Stimulated activated CD4-positive, alpha-beta T cell treated with anti-CD3 and anti-CD28 coated beads, Interleukin-1b, Interleukin-23, amount 100 ng/mL, for 1 hour (primary cell): ENCODE results near the gene C1QTNF8.

Experiments used
- DNase-seq, 2 donors: peaks; one replicate each; pipeline ENCODE4 v3.0.0-alpha.2; 2020; ENCODE audit warnings: low read depth in 2 of 2

C1QTNF8 gene

DNA sequence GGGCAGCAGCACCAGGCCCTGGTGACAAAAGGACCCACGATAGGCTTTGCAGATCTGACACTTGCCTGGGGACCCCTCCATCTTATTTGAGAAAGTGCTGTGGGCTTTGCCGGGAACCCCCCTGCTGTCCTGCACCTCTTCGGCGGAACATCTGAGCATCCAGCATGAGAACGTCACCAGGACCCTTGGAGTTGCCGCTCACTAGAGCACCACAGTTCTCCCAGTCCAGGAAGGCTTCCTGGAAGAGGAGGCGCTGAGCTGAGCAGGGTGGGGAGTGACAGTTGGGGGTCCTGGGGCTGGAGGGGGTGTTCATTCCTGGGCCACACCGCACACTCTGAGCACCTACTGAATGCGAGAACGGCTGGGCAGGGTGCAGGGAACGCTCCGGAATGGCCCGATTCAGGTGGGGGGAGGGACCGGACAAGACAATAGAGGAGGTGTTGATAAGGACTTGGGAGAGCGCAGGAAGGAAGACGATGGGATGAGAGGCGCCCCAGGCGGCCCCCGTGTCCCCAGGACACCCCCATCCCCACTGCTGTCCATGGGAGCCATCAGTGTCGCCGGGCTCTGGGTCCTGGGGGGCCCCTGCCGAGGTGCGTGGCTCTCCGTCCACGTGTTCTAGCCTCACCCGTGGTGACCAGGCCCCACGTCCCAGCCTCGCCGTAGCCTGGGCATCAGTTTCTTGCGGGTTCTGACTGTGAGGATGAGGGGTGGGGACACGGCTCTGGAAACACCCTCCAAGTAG is 32.1 kb upstream of the C1QTNF8 start:
- no peak for DNase-seq

DNA sequence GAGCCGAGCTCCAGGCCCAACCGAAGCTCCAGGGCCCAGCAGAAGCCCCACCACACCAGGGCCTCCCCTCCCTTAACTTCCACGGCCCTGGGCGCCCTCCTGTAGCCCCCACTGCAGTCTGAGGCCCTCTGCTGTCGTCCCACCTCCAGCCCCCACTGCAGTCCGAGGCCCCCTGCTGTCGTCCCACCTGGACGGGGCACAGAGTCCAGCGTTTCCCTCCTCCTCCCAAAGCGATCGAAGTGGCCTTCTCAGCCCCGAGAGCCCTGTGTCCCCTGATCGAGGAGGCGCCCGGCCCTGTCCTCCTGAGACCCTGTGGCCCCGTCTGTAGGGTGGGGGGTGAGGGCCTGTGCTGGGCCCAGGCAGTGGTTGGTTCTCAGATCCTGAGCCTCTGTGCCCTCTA is 31.1 kb upstream of the C1QTNF8 start:
- DNase-seq, result no peak

DNA sequence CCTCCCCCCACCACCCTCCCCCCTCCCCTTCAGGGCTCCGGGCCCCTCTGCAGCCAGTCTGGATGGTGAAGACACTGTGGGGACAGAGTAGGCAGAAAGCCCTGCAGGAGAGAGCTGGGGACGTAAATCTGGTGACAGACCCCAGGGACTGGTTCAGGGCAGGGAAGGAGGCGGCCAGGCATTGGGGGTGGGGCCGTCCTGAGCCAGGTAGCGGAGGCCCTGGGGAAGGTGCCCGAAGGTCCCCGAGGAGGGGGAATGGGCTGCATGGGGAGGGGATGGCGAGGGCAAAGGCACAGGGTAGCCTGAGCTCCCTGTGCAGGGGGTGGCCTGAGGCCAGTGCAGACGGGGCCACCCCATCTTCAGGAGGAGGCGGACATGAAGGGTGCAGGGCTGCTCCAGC is 30.5 kb upstream of the C1QTNF8 start:
- no peak for DNase-seq

DNA sequence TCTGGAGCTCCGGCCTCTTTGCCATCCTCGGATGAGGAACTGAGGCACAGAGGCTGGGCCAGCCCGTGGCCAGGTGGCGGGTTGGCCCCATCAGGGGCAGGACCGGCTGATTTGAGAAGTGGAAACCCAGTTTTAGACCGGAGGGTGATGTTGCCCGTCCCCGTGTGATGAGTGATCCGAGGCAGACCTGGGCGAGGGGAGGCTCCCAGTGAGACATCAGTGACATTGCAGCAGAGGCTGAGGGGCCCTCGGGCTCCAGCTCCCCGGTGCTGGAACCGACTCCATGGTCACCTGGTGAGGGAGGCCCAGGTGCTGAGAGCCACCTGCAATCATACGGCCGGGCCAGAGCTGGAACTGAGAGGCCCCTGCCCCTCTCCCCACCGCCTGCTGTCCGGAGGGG is 30.0 kb upstream of the C1QTNF8 start:
- no peak for DNase-seq

DNA sequence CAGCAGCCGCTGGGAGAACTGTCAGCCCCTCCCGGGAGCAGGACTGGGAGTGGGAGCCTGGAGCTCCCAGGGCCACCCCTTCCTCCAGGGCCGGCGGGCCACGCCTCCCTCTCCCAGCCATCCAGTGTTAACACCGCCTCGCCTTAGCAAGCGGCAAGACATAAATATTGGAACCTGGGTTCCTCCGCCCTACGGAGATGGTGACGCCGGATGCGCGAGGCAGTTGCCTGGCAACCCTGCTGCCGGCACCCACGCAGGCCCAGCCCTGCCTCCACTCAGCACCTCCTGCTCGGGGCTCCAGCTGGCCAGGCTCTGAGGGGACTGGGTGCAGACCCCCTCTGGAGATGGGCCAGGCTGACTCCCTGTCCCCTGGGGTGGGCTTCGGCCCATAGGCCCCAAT is 29.4 kb upstream of the C1QTNF8 start:
- DNase-seq, result no peak

DNA sequence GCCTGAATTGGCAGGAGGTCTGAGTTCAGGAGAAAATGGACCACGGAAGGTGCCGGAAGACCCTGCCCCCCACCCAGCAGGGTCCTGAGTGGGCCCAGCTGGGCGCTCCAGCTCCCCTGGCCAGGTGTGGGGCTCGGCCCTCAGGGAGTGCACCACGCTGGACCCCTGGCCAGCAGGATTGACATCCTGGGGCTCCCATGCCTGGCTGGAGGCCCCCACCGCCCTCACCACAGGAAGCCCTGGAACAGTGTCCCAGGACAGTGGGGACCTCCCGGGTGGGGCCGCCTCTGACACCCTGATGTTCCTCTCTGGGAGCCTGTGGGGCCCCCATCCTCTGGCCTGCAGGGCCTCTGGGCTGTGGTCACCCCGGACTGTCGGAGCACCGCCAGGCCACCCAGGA is 28.8 kb upstream of the C1QTNF8 start:
- DNase-seq, result no peak

DNA sequence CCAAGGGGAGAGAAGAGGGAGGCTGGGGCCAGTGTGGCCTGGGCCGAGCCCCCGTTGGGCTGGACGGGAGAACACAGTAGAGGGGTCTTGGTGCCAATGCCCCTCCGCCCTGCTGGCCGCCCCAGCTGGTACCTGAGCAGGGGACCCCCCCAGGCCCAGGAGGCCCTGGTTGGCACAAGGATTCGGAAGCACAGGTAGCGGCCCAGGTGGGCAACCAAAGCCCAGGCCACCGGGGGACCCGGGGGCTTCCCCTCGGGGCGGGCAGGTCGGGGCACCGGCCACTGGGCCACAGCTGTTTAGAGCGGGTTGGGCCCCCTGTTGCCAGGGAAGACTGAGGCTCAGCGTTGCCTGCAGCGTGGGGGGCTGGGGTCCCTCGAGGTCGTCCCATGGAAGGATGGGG is 28.2 kb upstream of the C1QTNF8 start:
- DNase-seq, result no peak

DNA sequence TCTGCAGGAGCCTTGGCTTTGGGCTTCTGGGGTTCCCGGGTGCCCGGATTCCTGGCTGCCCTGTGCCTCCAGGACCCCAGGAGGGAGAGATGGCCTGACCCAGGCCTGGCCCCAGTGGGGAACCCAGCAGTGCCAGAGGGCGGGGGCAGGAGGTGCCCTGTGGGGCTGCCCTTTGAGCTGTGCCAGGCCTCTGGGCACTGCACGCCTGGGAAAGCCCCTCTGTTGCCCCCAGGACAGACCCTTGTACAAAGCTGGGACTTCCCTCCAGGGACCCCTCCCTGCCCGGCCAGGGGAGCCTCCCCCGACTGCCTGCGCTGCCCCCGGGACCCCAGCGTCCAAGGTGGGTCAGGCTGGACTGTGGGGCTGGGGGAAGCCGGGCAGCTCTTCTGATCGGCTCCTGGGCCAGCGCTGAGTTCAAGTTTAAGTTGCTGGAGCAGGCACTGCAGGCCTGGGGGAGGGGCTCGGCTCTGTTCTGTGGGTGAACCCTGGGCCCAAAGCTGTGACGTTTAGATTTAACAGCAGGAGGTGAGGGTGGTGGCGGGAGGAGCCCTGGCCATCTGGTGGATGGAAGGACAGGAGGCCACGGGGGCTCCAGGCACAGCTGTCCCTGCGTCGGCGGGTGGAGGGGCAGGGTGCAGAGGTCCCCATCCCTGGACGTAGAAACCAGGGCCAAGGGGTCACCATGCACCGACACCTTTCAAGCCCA is 27.6 kb upstream of the C1QTNF8 start:
- no peak for DNase-seq

DNA sequence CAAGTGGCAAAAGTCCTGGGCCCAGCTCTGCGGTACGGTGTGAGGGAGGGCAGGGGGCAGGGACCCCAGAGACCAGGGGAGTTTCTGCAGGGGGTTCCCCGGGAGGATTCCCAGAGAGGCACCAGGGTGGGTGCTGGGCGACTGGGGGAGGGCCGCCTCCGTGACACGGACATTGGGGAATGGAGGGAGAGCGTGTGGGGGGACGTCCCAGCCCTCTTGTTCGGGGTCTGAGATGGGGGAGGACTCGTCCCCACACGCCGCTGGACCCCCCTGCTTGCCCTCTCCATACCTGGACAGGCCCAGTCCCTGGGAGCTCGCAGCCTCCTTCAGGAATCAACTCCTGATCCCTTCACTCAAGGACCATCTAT is 26.3 kb upstream of the C1QTNF8 start:
- no peak for DNase-seq

DNA sequence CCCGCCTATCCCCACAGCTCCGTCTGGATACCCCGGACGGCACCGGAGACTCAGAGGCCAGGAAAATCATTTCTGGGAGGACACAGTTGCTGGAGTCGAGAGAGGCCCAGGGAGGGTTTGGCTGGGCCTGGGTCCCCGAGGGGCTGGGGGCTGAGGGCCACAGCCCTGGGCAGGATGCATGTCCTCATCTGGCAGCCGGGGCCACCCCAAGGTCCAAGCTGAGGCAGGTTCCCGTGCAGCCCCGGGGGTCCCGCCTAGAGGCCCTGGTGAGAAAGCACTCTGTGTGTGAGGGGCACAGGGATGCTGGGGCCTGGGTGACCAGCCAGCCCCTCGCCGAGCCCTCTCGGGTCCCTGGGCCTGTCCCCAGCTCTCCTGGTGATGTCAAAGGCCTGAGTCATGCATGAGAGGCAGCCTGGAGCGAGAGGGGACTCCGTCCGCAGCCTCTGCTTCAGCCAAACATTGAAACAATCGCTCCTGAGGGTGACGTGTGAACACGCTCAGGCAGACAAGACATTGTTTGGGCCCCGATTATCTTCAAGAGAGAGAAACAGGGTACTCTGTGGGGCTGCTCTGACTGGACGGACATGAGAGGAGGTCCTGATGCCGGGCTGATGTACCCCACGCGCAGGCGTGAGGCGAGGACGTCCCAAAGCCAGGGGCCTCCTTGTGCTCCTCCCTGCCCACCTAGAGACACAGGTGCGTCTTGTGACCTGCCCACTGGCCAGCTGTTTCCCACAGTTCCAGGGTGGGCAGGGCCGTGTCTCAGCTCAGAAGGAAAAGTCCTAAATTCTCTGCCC is 25.8 kb upstream of the C1QTNF8 start:
- no peak for DNase-seq

DNA sequence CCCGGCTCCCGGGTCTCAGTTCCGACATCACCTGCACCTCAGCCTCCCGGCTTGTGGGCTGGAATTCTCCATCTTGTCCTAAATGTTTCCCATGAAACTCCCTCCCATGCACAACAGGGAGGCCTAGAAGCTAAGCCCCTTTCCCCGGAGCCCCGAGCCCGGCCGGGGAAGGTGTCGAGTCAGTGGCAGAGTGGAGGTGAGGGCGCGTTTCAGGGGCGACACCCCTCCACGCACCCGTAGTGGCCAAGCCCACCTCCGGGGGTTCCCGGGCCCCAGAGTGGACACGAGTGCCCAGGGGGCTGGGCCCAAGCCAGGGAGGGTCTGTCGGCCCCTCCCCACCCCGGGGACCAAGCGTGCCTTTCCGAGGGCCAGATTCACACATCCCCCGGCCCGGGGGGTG is 25.0 kb upstream of the C1QTNF8 start:
- no peak for DNase-seq

DNA sequence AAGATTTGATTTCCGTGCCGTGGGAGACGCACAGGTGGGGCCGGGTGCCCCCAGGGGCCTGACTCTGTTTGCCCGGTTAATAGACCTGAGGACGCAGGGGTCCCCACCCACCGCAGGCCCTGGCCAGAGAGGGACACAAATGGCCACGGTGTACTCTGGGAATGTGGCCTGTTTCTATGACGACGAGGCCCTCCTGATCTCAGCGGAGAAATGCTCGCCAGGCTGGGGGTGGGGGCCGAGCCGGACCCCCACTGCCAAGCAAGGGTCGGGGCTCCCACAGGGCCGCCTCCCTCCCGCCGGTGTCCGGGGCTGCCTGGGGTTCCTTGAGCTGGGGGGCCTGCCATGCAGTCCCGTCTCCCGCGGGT is 24.5 kb upstream of the C1QTNF8 start:
- DNase-seq, result no peak

DNA sequence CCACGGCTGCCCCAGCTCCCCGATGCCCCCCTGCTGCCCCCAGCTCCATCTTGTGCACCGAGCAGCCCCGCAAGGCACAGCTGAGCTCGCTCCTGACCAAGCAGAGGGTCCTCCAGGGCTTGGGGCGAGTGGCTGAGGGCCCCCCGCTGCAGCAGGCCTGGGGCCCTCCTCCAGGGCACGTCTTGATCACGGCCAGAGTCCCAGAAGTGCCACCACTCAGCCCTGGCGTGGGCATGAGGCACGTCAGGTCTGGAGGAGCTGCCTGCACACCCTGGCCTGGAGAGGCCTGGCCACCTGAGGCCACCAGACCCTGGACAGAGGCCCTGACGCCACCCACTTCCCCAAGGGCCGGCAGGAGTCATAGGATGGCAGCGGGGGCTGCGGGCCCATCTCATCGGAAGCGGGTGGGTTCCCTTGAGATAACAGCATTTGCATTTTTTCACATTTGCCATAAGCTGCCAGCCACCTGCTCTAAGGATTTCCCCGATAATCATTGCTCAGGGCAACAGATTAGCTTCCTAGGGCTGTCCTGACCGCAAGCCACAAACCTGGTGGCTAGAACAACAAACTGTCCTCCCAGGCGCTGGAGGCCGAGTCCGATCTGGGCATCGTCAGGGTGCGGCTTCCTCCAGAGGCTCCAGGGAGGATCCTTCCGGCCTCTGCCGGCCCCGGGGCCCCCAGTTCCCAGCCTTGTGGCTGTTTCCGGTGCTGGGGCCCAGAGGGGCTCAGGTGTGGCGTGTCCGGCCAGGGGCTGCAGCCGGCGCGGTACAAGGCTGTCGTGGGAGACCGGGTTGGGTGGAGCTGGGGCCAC is 23.9 kb upstream of the C1QTNF8 start:
- no peak for DNase-seq

DNA sequence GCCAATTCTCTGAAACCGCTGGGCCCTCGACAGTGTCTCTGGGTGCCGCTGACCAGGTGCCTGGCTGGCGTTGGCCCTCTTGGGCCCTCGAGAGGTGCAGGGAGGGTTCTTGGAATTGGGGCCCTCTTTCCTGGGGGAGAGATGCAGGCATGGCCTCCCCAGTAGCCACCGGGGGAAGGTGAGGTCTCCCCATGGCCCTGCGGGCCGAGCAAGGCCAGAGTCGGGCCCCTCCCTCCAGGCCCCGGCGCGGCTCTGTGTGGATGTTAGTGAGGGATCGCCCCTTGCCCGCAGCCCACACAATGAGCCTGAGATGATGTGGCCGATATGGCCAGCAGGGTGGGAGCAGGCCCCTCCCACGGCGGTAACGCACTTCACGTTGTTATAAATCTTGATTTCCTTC is 23.1 kb upstream of the C1QTNF8 start:
- DNase-seq, result no peak

DNA sequence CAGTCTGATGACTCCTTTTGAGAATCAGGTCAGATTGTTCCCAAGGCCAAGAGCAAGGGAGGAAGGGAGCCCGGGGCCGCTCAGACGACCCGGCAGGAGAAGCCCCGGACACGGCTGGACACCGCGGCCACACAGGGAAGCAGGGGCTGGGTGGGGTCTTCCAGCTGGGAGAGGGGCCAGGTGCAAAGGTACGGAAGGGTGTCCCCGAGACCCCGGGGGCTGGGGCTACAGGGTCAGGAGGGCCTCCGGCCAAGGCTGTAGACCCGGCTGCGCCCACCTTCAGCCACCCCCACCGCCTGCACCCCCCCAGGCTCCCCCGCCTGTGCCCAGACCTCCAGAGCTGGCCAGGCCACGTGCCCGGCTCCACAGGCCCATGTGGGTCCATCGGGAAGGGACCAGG is 21.9 kb upstream of the C1QTNF8 start:
- no peak for DNase-seq

DNA sequence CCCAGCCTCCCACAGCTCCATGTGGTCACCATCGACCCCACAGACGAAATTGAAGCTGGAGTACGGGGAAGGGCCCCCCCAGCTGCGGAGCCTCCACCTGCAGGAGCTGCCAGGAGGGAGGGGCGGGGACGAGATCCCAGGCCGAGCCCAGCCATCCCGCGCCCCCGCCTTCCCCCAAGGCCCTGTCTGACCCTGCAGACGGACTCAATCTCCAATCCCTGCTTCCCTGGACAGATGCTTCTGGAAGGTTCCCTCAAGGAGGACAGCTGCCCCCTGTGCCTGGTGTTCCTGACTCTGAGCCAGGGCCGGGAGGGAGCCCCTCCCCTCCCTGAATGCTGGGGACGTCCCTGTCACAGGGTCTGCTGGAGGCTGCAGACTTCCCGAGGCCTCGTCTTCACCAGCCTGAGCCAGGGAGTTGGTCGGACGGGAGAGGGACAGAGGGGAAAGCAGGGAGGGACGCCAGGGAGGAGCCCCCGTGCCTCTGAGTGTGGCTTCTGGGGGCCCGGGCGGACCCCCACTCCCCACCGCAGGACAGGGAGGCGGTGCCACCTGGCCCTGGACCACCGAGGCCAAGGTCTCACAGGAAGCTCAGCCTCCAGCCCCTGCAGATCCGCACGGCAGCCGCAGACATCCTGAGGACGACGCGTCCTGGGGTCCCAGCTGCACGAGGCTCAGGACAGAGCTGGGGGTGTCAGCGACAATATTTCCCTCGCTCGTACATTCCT is 21.3 kb upstream of the C1QTNF8 start:
- no peak for DNase-seq

DNA sequence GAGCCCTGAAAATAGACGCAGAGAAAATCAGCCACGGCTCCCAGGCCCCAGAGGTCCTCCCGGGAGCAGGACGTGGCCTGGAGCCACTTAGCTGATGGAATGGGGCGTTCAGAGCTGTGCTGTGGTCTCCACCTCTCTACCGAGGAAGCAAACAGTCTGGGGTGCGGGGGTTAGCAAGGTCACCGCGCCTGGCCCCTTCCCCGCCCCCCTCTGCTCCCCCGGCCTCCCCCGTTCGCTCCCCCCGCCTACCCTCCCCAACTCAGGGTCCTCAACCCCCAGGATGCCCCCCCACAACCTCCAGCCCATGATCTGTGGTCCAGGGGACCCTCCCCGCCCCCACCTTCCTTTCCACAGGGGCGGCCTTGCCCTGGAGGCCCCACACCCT is 20.6 kb upstream of the C1QTNF8 start:
- no peak for DNase-seq

DNA sequence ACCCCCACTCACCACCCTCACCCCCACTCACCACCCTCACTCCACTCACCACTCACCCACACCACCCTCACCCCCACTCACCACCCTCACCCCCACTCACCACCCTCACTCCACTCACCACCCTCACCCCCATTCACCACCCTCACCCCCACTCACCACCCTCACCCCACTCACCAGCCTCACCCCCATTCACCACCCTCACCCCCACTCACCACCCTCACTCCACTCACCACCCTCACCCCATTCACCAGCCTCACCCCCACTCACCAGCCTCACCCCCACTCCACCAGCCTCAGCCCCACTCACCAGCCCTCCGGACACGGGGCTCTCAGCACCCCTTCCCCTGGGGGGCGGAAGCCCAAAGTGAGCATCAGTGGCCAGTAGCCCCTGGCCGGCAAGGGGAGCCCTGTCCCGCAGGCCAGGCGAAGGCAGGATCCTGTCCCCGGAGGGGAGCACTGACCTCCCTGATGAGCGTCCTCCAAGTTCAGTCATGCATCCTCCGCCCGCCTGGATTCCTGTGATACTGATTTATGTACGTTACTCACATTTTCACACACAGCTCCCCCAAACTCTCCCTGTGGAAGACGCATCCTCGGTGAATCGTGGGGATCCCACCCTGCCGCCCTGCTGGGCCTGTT is 18.0 kb upstream of the C1QTNF8 start:
- no peak for DNase-seq

DNA sequence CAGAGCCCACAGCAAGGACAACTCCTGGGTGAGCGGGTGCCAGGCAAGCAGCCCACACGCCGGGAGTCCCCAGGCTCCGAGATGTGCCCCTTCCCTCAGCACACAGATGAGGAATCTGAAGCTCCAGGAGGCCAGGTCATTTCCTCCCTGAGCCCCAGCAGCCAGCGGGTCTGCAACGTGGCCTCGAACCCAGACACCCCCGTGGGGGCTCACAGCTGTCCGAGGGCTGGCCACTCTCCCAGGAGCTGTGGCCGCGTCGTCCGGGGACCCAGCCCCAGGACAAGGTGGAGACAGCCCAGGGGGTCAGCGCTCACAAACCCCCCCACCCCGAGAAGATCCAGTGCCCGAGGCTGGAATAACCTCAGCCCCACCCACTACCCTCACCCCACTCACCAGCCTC is 17.4 kb upstream of the C1QTNF8 start:
- DNase-seq, result no peak

DNA sequence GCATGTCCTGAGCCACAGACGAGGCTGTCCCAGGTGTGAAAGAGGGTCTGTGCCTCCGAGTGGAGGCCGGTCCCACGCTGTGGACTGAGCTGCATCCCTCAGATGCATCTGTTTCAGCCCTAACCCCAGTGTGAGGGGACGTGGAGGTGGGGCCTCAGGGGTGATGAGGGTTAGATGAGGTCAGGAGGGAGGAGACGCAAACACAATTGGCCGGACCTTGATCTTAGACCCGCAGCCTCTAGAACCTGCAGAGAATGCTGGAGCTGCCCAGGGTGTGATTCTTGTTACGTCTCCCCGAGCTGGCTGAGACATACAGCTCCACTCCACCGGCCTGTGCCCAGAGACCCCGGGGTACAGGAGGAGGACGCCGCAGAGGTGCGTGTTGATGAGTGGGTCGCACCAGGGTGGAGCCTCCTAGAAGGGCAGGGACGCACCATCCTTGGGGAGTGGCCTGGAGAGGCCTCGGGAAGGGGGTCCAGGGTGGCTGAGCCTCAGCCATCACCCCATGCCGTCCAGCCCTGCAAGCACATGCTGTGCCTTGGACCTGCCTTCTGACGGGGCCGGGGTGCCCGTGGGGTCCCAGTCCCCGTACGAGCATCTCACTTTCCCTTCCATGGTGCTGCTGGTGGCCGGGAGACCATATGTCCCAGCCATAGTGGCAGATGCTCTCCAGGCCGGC is 16.6 kb upstream of the C1QTNF8 start:
- no peak for DNase-seq
